D721Med (cell line): Measurements from ENCODE around the gene CLEC2L.

Experiments used
- DNase-seq: peaks from one replicate; pipeline ENCODE4 v3.0.0; 2011; ENCODE audit warnings: low spot score; ENCODE audit not compliant: insufficient read length
- FAIRE-seq: peaks from 2 replicates; lab custom pipeline; 2011; peaks lifted over from hg19 to GRCh38; lab: Jason Lieb, UNC
- CTCF ChIP-seq: IDR thresholded peaks from 2 replicates; pipeline ENCODE4 v1.5.1; 2012; ENCODE audit warnings: mild to moderate bottlenecking, control low read depth; ENCODE audit not compliant: insufficient read depth; ENCODE audit errors: missing control alignments

The CLEC2L gene

GRCh38 chr7:139482662-139483466 is 40.6 kb upstream of the CLEC2L start:
- DNase-seq, result no peak
- no peak for TF ChIP-seq CTCF
- FAIRE-seq, result no peak

GRCh38 chr7:139487366-139488080 is 36.0 kb upstream of the CLEC2L start:
- DNase-seq (no peak), FAIRE-seq (no peak)
- no peak for TF ChIP-seq CTCF

- no peak for FAIRE-seq
- no peak for TF ChIP-seq CTCF
- no peak for DNase-seq
These were observed 34.7 kb upstream of the CLEC2L start for GRCh38 chr7:139488810-139489209.

GRCh38 chr7:139490130-139490529 is 33.4 kb upstream of the CLEC2L start:
- TF ChIP-seq CTCF, result no peak
- FAIRE-seq (no peak), DNase-seq (no peak)

GRCh38 chr7:139492293-139492692 is 31.2 kb upstream of the CLEC2L start:
- DNase-seq (no peak), FAIRE-seq (no peak)
- no peak for TF ChIP-seq CTCF

GRCh38 chr7:139494835-139495579 is 28.5 kb upstream of the CLEC2L start:
- no peak for TF ChIP-seq CTCF
- no peak for DNase-seq
- no peak for FAIRE-seq
